Adrenal gland (tissue), 5 donors: ENCODE results near the gene SIGLECL1.

Experiments used
- CTCF ChIP-seq, 6 experiments: fragments of 450-650 bp in 4 of 6; fragments of 200-600 bp in 2 of 6; sonication (generic) in 1 of 6; IDR thresholded peaks; 1 replicate in 5 of 6; 2 replicates in 1 of 6; pipeline versions ENCODE4 v1.5.1 to v1.8.0; 2016 to 2021; ENCODE audit warnings: antibody characterized with exemption in 6 of 6, mild to moderate bottlenecking in 2 of 6, moderate library complexity in 1 of 6
- POLR2A ChIP-seq, 2 donors: fragments of 450-650 bp; IDR thresholded peaks; one replicate each; pipeline ENCODE4 v1.6.1; 2017; ENCODE audit warnings: antibody characterized with exemption in 2 of 2, mild to moderate bottlenecking in 2 of 2, moderate library complexity in 1 of 2
- donor health status: DM: no; HTN: no; CAD: no.

- peak; percentile 42 to 69 (median 56) for TF ChIP-seq CTCF (IDR thresholded peaks at IDR 0.05)
- TF ChIP-seq POLR2A (IDR thresholded peaks at IDR 0.05): no peak
Observed at GRCh38 chr19:51259348-51260245, 8.7 kb downstream of the SIGLECL1 start.
